SH-SY5Y (cell line): ENCODE results near the gene KIF26B.

Source experiments
- GATA2 ChIP-seq: IDR thresholded peaks from 2 replicates; pipeline ENCODE4 v1.6.1; 2011; ENCODE audit warnings: mild to moderate bottlenecking, low read depth, low read length
- GATA3 ChIP-seq: IDR thresholded peaks from 2 replicates; pipeline ENCODE4 v1.6.1; 2011; ENCODE audit warnings: low read depth, mild to moderate bottlenecking, low read length, moderate library complexity

DNA sequence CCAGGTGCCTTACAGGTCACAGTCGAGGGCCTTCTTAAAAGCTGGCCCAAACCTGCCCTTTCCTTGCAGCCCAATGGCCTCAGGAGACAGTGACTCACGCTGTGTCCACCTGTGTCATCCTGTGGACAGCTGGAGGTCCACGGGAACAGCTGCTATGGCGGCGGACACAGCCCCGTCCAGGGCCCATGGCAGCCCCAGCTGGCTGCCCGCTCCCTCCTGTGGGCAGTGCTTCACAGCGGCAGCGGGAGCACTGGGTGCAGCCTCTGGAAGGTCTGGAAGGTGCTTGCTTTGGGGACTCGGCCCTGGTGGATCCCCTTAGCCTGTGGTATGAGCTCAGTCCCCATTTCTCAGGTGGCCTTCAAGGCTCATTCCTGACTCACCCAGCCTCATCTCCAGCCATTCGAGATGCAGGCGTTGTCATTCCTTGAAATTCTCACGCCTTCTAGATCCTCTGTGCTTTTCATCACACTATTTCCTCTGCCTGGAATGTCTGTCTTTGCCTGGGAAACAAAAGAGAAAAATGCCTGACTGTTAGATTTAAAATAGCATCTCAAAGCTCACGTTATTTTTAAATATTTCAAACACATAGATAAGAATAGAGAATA, 86.8 kb downstream of the KIF26B start:
- TF ChIP-seq GATA2 (no peak), GATA3 (no peak)
